Heart right ventricle (tissue), 16 donors: ENCODE results near the gene SLC12A4. TPM values are rescaled to one million over a fixed set of nuclear protein-coding genes. Genes with fewer than 3 reads are reported as not detected.
"Not testable (repeated sequence)": the region's sequence is repeated elsewhere in the genome, so short reads cannot be mapped to it uniquely, and the experiment has no call there.

Experiments used
- ATAC-seq, 8 donors: fragments of 200-7000 bp; cut with Tn5 transposase; one replicate each; pipeline ENCODE4 v1.9.1; 2020; ENCODE audit warnings: mild to moderate bottlenecking in 8 of 8, moderate library complexity in 8 of 8, moderate number of reproducible peaks in 1 of 8
- DNase-seq, 2 donors: peaks; one replicate each; pipeline ENCODE4 v3.0.0-alpha.2; 2020
- H3K27ac ChIP-seq, 10 donors: fragments of 200-600 bp; sonication (generic) in 2 of 10; one replicate each; pipeline versions ENCODE4 v1.5.0 to v1.8.0; 2020 to 2022; ENCODE audit warnings: mild to moderate bottlenecking in 3 of 10
- H3K27me3 ChIP-seq, 7 donors: fragments of 200-600 bp; one replicate each; pipeline ENCODE4 v1.8.0; 2021 to 2022; ENCODE audit warnings: mild to moderate bottlenecking in 2 of 7
- H3K36me3 ChIP-seq, 9 donors: fragments of 200-600 bp; sonication (generic) in 1 of 9; one replicate each; pipeline versions ENCODE4 v1.5.0 to v1.8.0; 2020 to 2022; ENCODE audit warnings: mild to moderate bottlenecking in 2 of 9
- H3K4me1 ChIP-seq, 9 donors: fragments of 200-600 bp; sonication (generic) in 1 of 9; one replicate each; pipeline versions ENCODE4 v1.5.0 to v1.8.0; 2020 to 2022; ENCODE audit warnings: mild to moderate bottlenecking in 4 of 9
- H3K4me3 ChIP-seq, 10 donors: fragments of 200-600 bp; sonication (generic) in 2 of 10; one replicate each; pipeline versions ENCODE4 v1.5.0 to v1.8.0; 2020 to 2022; ENCODE audit warnings: mild to moderate bottlenecking in 7 of 10, moderate library complexity in 2 of 10
- H3K9me3 ChIP-seq, 11 donors: fragments of 200-600 bp in 10 of 11; sonication (generic) in 2 of 11; one replicate each; pipeline versions ENCODE4 v1.5.0 to v1.8.0; 2013 to 2022; ENCODE audit warnings: mild to moderate bottlenecking in 2 of 11, control low read depth in 1 of 11, moderate library complexity in 1 of 11
- WGBS, 2 donors: extraction: QIAGEN DNeasy Blood & Tissue Kit; methylation state at CpG; one replicate each; pipeline ENCODE4 v1.1.7; 2013; ENCODE audit warnings: inconsistent platforms in 1 of 2; 5-methylcytosine and 5-hydroxymethylcytosine counted together
- intact Hi-C, 10 donors: fragments of 100-400 bp; cut with DNase I; formaldehyde crosslinking; loops; one replicate each; pipeline versions ENCODE4 v1.11.1 to v1.14.2; 2022
- polyA plus RNA-seq, 2 donors: library from polyadenylated mRNA; stranded (reverse); fragments of 200-250 nt; gene quantifications; one replicate each; pipeline ENCODE4 v1.2.3, GENCODE V29; 2013
- total RNA-seq, 10 donors: library from RNA; stranded (reverse); fragmentation: NEBNext Ultra II Directional in 3 of 10; extraction: Animal tissue kit (Norgen Biotek cat#: 25700) in 3 of 10; gene quantifications; one replicate each; pipeline versions ENCODE4 v1.2.1 to v1.2.4, GENCODE V29; 2021 to 2023
- TF ChIP-seq, protein P1 (sequence below), 9 donors: fragments of 200-600 bp; sonication (generic) in 2 of 9; IDR thresholded peaks; one replicate each; pipeline versions ENCODE4 v1.5.0 to v1.8.0; 2021 to 2022; ENCODE audit warnings: antibody characterized with exemption in 9 of 9, mild to moderate bottlenecking in 5 of 9, moderate library complexity in 1 of 9
- donor health status: Arrhythmogenic right ventricular cardiomyopathy.
- donor health status: ischemic (EF 13 %, LVEDD 7.1; RV severe dilation, severe dysfunction).
- donor health status: healthy with polysubstance abuse.
- donor health status: DM: no; HTN: yes; CAD: no.
- donor health status: DM: no; HTN: no; CAD: no.
- donor health status: ischemic (EF 25% LVEDD 6.9; RV normal size, moderate dysfunction).
- donor health status: ischemic (EF 25% LVEDD 5.7; RV mildly dilated, moderate dysfunction).
- donor health status: healthy.
- donor health status: DM: yes; HTN: yes; CAD: no.
- donor health status: Ischemic cardiomyopathy.
- donor health status: ischemic (EF 35%, LVEDD 5.7; RV mildly dilated, moderate dysfunction).
- donor health status: nonischemic (EF 11% LVEDD 7.7; RV severe dilation, severe dysfunction).
- donor health status: DM: yes; HTN: yes; CAD: no.
- donor health status: PGD.
- donor health status: ischemic (EF 29% LVEDD 5.4; RV normal size, mild dysfunction).
- donor health status: nonischemic (EF 23%, LVEDD 6.1; RV moderate dilation, normal function).

Gene SLC12A4
- total and polyA plus RNA-seq, 12 donors = 70.1 to 116 (median 86.6) TPM

DNA sequence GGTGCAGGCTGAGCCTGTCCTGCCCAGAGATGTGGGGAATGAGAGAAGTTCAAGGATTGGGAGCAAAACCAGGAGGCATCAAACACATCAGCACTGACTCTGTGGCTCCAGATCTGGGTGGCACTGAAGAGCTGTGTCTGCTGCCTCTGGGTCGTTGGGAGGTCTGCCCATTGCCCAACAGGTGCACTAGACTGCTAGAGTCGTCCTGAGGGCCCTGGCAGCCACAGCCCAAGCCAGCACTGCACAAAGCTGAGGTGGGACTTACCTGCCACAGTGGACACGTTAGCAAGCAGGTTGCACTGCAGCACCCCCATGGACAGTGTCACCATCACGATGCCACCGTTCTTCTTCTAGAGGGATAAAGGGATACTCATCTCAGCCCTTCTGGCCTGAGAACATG is 8.6 kb upstream of the SLC12A4 start:
- DNase-seq = no peak
- TF ChIP-seq, protein P1, sequence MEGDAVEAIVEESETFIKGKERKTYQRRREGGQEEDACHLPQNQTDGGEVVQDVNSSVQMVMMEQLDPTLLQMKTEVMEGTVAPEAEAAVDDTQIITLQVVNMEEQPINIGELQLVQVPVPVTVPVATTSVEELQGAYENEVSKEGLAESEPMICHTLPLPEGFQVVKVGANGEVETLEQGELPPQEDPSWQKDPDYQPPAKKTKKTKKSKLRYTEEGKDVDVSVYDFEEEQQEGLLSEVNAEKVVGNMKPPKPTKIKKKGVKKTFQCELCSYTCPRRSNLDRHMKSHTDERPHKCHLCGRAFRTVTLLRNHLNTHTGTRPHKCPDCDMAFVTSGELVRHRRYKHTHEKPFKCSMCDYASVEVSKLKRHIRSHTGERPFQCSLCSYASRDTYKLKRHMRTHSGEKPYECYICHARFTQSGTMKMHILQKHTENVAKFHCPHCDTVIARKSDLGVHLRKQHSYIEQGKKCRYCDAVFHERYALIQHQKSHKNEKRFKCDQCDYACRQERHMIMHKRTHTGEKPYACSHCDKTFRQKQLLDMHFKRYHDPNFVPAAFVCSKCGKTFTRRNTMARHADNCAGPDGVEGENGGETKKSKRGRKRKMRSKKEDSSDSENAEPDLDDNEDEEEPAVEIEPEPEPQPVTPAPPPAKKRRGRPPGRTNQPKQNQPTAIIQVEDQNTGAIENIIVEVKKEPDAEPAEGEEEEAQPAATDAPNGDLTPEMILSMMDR (IDR thresholded peaks at IDR 0.05) = no peak
- no peaks in the 10 kb centered on the region for H3K36me3 ChIP-seq
- no peak overlapping the region for H3K4me3 ChIP-seq
- no peak overlapping the region for H3K27ac ChIP-seq
- 77 to 79% methylated on average over 5 of the region's 5 CpGs for WGBS, 2 donors
- peaks cover 0 to 8% (median 0%) of the 10 kb centered on the region in 7 donors for H3K27me3 ChIP-seq
- H3K9me3 ChIP-seq = no peaks in the 10 kb centered on the region
- H3K4me1 ChIP-seq = no peaks in the 10 kb centered on the region
- intact Hi-C loops = no loop called here
- ATAC-seq = no peak

DNA sequence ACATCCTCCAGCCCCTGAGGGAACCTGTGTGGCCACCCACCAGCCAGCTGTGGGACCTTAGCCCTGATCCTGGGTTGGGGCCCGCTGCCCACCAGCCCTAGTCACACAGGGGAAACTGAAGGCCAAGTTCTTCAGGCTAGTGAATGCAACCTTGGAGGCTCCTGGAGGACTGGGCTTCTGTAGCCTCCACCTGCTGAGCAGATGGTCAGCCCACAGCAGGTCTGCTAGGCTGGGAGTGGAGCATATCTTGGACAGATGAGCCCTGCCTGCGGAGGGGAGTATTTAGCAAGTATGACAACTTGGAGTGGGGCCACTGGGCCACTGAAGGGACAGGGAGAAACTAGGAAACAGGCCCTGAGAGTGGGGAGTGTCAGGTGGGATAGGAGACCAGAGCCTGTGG is 7.8 kb upstream of the SLC12A4 start:
- DNase-seq (no peak), ATAC-seq (no peak)
- Histone ChIP-seq H3K27ac (no peak overlapping the region), H3K4me1 (no peaks in the 10 kb centered on the region), H3K27me3 (peaks cover 0 to 8% (median 0%) of the 10 kb centered on the region in 7 donors), H3K36me3 (no peaks in the 10 kb centered on the region), H3K4me3 (no peak overlapping the region), H3K9me3 (no peaks in the 10 kb centered on the region)
- intact Hi-C loops = no loop called here
- 91% methylated on average over 2 of the region's 2 CpGs for WGBS, 2 donors
- TF ChIP-seq, protein P1 (IDR thresholded peaks at IDR 0.05) = no peak

DNA sequence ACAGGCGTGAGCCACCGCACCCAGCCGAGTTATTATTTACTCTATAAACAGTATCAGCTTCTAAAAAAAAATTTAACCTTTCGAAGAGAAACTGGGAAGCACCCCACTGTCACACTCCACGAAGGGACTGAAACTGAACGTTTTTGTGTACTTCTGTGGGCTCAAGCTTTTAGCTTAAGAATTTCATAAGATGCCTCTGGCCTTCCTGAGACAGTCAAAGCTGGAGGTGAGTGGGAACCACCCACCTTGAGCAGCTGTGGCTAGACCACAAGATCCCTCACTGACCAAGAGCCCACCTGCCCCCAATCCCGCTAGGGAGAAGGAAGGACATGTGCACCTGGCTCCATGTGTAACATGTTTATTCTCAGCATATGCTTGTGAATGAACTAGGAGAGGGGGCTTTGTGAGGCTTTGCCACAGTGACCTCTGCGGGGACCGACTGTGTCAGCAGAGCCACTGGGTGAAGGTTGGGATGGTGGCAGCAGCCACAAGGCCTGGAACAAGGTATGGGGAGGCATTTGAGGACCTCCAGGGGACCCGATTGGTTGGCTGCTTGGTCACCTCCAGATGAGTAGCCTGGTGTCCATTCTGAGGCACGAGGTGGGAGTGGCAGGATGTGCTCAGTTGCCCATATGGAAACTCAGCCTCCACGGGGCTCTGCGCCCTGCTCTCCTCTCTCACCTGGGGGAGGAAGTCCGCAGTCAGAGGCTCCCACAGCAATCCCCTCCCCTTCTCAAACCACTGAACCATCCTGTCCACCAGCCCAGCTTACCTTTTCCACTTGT is 7.1 kb upstream of the SLC12A4 start:
- Histone ChIP-seq H3K4me3 (no peak overlapping the region), H3K36me3 (no peaks in the 10 kb centered on the region), H3K27ac (no peak overlapping the region), H3K4me1 (no peaks in the 10 kb centered on the region), H3K9me3 (no peaks in the 10 kb centered on the region), H3K27me3 (peaks cover 0 to 7% (median 0%) of the 10 kb centered on the region in 7 donors)
- TF ChIP-seq, protein P1 (IDR thresholded peaks at IDR 0.05) = no peak
- DNase-seq = no peak
- no peak for ATAC-seq
- 81 to 85% methylated on average over 14 of the region's 14 CpGs for WGBS, 2 donors
- intact Hi-C loops = no loop called here

DNA sequence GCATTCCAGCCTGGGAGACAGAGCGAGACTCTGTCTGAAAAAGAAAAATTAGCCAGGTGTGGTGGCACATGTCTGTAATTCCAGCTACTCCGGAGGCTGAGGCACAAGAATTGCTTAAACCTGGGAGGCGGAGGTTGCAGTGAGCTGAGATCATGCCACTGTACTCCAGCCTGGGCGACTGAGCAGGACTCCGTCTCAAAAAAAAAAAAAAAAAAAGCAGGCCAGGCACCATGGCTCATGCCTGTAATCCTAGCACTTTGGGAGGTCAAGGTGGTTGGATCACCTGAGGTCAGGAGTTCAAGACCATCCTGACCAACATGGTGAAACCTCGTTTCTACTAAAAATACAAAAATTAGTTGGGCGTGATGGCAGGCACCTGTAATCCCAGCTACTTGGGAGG is 3.8 kb upstream of the SLC12A4 start:
- H3K36me3 ChIP-seq, intact Hi-C loops, H3K9me3 ChIP-seq, H3K4me3 ChIP-seq, ATAC-seq, H3K27me3 ChIP-seq, DNase-seq, H3K27ac ChIP-seq: not testable (repeated sequence)
- 90 to 91% methylated on average over 7 of the region's 7 CpGs for WGBS, 2 donors
- H3K4me1 ChIP-seq = peaks cover 0 to 15% (median 1%) of the 10 kb centered on the region in 9 donors

DNA sequence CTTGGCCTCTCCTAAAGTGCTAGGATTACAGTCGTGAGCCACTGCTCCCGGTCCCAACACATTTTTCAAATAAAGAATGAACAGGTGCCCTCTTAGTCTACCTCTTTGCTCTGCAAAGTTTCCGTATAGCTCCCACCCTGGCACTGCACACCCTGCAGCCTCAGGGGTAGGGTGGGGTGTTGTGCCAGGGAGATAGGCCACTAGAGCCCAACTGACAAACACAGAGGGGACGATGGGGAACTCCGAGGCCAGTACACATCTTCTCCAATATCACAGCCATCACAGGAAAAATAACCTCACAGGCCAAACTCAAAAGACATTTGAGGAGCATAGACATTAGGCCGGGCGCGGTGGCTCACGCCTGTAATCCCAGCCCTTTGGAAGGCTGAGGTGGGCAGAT is 2.7 kb upstream of the SLC12A4 start:
- intact Hi-C loops = no loop called here
- Histone ChIP-seq H3K4me1 (peaks cover 9 to 27% (median 13%) of the 10 kb centered on the region in 9 donors), H3K36me3 (no peaks in the 10 kb centered on the region), H3K27ac (no peak overlapping the region), H3K27me3 (no peaks in the 10 kb centered on the region), H3K9me3 (no peaks in the 10 kb centered on the region), H3K4me3 (no peak overlapping the region)
- WGBS, 2 donors = 94 to 95% methylated on average over 9 of the region's 9 CpGs
- TF ChIP-seq, protein P1 (IDR thresholded peaks at IDR 0.05) = no peak
- no peak for DNase-seq
- ATAC-seq = no peak
